ENCODE results near the gene TRMT11. TPM values are rescaled to one million over a fixed set of nuclear protein-coding genes. Genes with fewer than 3 reads are reported as not detected.

Gene TRMT11
- total RNA-seq, 2 experiments from 2014 or later, result 21.6 to 22.5 TPM

DNA sequence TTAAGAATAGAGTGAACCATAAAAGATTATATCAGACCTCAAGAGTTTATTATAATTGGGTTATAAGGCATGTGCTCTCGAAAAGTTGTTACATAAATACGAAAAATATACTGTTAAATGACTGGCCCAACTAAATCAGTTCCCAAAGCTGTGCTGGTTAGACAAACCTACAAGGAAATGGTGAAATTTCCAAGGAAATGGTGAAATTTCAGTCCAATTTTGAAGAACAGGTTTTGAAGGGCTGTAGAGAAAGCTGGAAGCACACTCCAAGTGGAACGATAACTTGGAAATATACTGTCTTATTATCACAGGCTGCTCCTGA is 400 bp upstream of the TRMT11 start:
- Mint-ChIP-seq H3K4me1 (ENCODE audit: low read depth) (no peaks in the 10 kb centered on the region), H3K27ac (no peak overlapping the region), H3K4me3 (no peak overlapping the region), H3K27me3 (no peaks in the 10 kb centered on the region), H3K9me3 (no peaks in the 10 kb centered on the region), H3K36me3 (ENCODE audit: low read depth) (no peaks in the 10 kb centered on the region)
- DNase-seq, result no peak
- intact Hi-C loops (cut with DNase I, micrococcal nuclease), result loop anchor here (1.0 to 10.0 kb wide), 3 partner anchors 10 to 1279 kb away; partner anchors contain the start of genes HDDC2 (in 1 of the 2) and RNF146 (in 1 of the 2)
- ChIA-PET CTCF (interaction anchor here (1.1 to 2.0 kb wide), 6 partner anchors 10 to 205 kb away, joined by 3 to 18 read pairs (median 5); partner anchors contain the start of gene HINT3), POLR2A (interaction anchor here (0.8 to 3.6 kb wide), 21 partner anchors 8 to 1531 kb away, joined by 3 to 94 read pairs (median 5); partner anchors contain the start of genes HDDC2, HEY2, HINT3 and NCOA7)
- Histone ChIP-seq H3K4me1 (ENCODE audit: insufficient read depth, low read length) (peaks cover 13% of the 10 kb centered on the region), H3K9me3 (ENCODE audit: control insufficient read depth in 1 of 2, insufficient read depth in 1 of 2, low read length in 2 of 2) (no peaks in the 10 kb centered on the region), H3K27me3 (ENCODE audit: control insufficient read depth in 1 of 2, insufficient read depth in 2 of 2, low read length in 2 of 2) (no peaks in the 10 kb centered on the region), H3K36me3 (ENCODE audit: insufficient read depth, low read length) (peaks cover 6% of the 10 kb centered on the region), H3K4me3 (ENCODE audit: low read length) (peak overlapping the region; percentile 89), H3K27ac (ENCODE audit: low read depth in 1 of 2, low read length in 2 of 2) (peak overlapping the region; percentile 54 to 88)
- ATAC-seq (ENCODE audit: poor library complexity), result no peak
- no peak for TF ChIP-seq CTCF (IDR thresholded peaks at IDR 0.05)

DNA sequence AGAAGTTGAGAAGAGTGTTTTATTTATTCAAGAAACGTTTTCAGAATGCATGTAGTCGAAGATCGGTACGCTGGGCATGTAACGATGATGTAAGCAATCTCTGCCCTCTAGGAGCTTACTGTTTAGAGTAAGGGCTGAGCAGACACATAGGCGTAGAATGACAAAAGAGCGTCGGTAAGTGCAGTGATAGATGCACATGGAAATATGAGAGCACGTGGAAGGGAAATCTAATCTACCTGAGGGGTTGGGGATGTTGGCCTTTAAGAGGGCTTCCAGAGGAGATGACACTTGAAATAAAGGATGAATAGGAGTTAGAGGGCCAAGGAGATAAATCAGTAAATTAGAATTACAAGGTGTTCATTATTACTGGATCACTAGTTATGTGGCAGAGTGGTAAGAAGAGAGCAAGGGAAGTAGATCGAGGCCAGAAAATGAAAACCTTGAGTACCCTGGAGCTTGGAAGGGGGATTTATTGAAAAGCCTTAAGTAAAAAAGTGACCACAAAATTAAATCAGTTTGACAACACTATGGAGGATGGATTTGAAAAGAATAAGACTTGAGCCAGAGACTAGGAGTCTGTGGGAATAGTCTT is 782 bp downstream of the TRMT11 start:
- no peak overlapping the region for H3K4me3 Mint-ChIP-seq
- intact Hi-C loops (cut with DNase I, micrococcal nuclease), result loop anchor here in 1 of 2 experiments (5.0 to 10.0 kb wide), 2 partner anchors 685 to 1278 kb away; partner anchors contain the start of genes HDDC2 and RNF146
- ChIA-PET CTCF (interaction anchor here (1.3 to 2.0 kb wide), 4 partner anchors 9 to 81 kb away, joined by 3 to 18 read pairs (median 11); partner anchors contain the start of gene HINT3), POLR2A (interaction anchor here (1.2 to 3.6 kb wide), 16 partner anchors 8 to 1530 kb away, joined by 3 to 94 read pairs (median 10); partner anchors contain the start of genes HDDC2, HEY2, HINT3 and NCOA7)
- H3K27ac Mint-ChIP-seq, result no peak overlapping the region
- Histone ChIP-seq H3K27ac (ENCODE audit: low read depth in 1 of 2, low read length in 2 of 2) (peak overlapping the region; percentile 54 to 88), H3K4me3 (ENCODE audit: low read length) (peak overlapping the region; percentile 89), H3K27me3 (ENCODE audit: control insufficient read depth in 1 of 2, insufficient read depth in 2 of 2, low read length in 2 of 2) (no peaks in the 10 kb centered on the region), H3K36me3 (ENCODE audit: insufficient read depth, low read length) (no peaks in the 10 kb centered on the region), H3K4me1 (ENCODE audit: insufficient read depth, low read length) (peaks cover 13% of the 10 kb centered on the region), H3K9me3 (ENCODE audit: control insufficient read depth in 1 of 2, insufficient read depth in 1 of 2, low read length in 2 of 2) (no peaks in the 10 kb centered on the region)
- no peaks in the 10 kb centered on the region for H3K36me3 Mint-ChIP-seq (ENCODE audit: low read depth)
- no peaks in the 10 kb centered on the region for H3K27me3 Mint-ChIP-seq
- peaks cover 2% of the 10 kb centered on the region for H3K4me1 Mint-ChIP-seq (ENCODE audit: low read depth)
- H3K9me3 Mint-ChIP-seq, result no peaks in the 10 kb centered on the region
- peak; percentile 40 for ATAC-seq (ENCODE audit: poor library complexity)
- no peak for TF ChIP-seq CTCF (IDR thresholded peaks at IDR 0.05)
- peak in 3 of 14 experiments; percentile 33 to 54 (median 53) for DNase-seq

DNA sequence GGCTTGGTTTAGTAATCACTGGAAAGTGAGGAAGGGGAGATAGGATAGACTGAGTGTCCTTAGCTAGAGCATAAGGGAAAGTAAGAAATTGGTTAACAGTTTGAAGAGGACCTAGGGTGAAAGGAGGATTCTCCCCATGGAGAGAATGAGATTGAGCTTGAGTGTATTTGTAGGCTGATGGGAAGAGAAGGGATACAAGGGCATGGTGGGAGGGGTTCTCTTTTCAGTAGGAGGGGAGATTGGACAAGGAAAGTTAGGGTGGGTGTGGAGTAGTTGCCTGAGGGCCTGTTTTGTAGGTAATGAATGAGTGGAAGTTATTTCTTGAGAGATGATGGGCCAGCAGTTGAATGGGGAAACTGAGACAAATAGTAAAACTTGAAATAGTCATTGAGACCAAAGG is 1.9 kb downstream of the TRMT11 start:
- no peak for ATAC-seq (ENCODE audit: poor library complexity)
- H3K36me3 Mint-ChIP-seq (ENCODE audit: low read depth), result no peaks in the 10 kb centered on the region
- Histone ChIP-seq H3K9me3 (ENCODE audit: control insufficient read depth in 1 of 2, insufficient read depth in 1 of 2, low read length in 2 of 2) (no peaks in the 10 kb centered on the region), H3K27me3 (ENCODE audit: control insufficient read depth in 1 of 2, insufficient read depth in 2 of 2, low read length in 2 of 2) (no peaks in the 10 kb centered on the region), H3K4me3 (ENCODE audit: low read length) (no peak overlapping the region), H3K27ac (ENCODE audit: low read depth in 1 of 2, low read length in 2 of 2) (no peak overlapping the region), H3K4me1 (ENCODE audit: insufficient read depth, low read length) (peaks cover 13% of the 10 kb centered on the region), H3K36me3 (ENCODE audit: insufficient read depth, low read length) (no peaks in the 10 kb centered on the region)
- DNase-seq, result no peak
- no peaks in the 10 kb centered on the region for H3K9me3 Mint-ChIP-seq
- no peaks in the 10 kb centered on the region for H3K27me3 Mint-ChIP-seq
- no peak overlapping the region for H3K27ac Mint-ChIP-seq
- CTCF ChIA-PET, result no interaction called here
- intact Hi-C loops (cut with DNase I, micrococcal nuclease), result loop anchor here in 1 of 2 experiments (5.0 to 10.0 kb wide), 2 partner anchors 686 to 1277 kb away; partner anchors contain the start of genes HDDC2 and RNF146
- POLR2A ChIA-PET, result interaction anchor here (3.5 to 3.6 kb wide), 2 partner anchors 198 to 207 kb away, joined by 17 to 42 read pairs; partner anchors contain the start of gene NCOA7
- H3K4me3 Mint-ChIP-seq, result no peak overlapping the region
- TF ChIP-seq CTCF (IDR thresholded peaks at IDR 0.05), result no peak
- H3K4me1 Mint-ChIP-seq (ENCODE audit: low read depth), result peaks cover 13% of the 10 kb centered on the region
